Measurements from ENCODE around the gene CELSR1.
"Not testable (repeated sequence)": the region's sequence is repeated elsewhere in the genome, so short reads cannot be mapped to it uniquely, and the experiment has no call there.

The CELSR1 gene

DNA sequence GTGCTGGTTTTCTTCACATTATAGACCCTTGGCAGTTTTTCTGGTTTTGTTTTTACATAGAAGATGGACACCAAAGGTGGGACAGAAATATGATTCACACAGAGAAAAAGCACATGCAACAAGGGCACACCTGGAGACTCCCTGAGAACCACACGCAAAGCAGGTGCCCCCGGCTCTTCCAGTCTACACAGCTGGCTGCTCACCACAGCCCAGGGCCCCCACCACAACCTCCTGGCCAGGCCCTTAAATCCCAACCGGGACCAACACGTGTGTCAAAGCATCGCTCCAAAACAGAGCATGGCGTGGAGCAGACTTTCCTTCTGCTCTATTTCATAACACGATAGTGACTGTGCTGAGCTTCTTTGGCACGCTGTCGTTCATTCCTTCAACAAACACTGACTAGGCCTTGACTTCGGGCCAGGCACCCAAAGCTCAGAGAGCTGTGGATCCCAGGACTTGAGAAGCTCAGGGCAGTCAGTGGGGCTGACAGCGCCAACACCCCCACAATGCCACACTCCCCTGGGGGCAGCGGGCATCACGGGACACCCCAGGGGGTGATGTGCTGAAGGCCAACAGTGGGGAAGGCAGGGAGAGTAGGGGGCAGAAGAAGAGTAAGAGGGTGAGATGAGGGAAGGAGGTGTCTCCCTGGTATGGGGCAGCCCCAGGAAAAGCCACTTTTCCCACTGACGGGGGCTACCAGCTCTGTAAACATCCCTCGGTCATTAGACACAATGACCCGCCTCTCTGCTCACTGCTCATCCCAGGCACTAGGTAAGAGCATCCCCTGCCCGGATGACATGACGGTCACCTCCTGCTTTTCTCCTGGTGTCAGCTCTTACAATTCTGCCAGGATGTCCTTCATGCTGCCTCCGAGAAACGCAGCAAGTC is 26.0 kb downstream of the CELSR1 start:
- no peak for DNase-seq

DNA sequence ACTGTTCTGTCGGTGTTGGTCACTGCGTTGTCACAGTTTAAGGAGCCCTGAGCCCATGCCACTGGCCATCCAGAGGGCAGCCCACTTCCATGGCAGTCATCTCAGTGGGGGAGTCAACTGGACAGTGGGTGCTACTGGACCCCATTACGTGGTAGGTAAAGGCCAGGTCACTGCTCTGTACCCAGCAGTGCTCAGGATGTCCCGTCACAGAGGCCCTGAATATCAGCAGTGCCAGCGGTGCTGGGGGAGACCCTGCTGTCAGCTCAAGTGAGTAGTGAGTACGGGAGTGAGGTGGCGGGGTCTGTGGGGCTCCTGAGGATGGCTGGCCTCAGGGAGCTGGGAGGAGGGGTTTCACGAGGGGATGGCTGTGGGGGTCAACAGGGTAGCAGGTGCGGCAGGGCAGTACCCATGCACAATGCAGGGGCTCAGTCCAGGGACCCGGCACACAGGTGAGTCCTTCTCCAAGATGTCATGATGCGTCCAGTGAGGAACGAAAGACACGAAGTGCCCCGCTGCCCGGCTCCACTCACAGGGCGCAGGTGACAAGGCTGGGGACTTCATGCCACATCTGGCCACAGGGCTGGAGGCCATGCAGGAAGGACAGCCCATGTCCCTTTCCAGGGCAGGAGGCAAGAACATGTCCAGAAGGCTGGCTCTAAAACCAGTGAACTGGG is 27.9 kb downstream of the CELSR1 start:
- DNase-seq = no peak

DNA sequence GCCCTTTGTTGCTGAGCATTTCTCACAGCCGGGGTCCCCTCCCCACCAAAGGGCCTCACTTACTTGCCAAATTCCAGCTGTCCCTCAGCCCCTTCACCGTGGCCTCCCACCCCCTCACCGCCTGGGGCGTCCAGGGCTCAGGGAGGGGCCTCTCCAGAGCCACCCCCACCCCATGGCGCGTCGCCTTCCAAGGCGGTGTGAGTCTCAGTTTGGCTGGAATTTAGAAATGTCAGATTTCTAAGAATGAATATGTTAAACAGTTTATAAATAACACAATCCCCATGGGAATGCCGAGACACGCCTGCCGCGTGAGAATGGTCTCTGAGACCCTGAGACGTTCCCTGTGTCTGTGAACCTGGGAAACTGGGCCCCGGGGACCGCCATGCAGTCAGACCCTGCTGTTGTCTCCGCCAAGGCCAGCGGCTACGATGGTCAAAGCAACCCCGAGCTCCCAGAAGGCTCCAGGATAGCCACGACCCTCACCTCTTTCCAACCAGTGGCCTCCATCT is 28.9 kb downstream of the CELSR1 start:
- DNase-seq = no peak

DNA sequence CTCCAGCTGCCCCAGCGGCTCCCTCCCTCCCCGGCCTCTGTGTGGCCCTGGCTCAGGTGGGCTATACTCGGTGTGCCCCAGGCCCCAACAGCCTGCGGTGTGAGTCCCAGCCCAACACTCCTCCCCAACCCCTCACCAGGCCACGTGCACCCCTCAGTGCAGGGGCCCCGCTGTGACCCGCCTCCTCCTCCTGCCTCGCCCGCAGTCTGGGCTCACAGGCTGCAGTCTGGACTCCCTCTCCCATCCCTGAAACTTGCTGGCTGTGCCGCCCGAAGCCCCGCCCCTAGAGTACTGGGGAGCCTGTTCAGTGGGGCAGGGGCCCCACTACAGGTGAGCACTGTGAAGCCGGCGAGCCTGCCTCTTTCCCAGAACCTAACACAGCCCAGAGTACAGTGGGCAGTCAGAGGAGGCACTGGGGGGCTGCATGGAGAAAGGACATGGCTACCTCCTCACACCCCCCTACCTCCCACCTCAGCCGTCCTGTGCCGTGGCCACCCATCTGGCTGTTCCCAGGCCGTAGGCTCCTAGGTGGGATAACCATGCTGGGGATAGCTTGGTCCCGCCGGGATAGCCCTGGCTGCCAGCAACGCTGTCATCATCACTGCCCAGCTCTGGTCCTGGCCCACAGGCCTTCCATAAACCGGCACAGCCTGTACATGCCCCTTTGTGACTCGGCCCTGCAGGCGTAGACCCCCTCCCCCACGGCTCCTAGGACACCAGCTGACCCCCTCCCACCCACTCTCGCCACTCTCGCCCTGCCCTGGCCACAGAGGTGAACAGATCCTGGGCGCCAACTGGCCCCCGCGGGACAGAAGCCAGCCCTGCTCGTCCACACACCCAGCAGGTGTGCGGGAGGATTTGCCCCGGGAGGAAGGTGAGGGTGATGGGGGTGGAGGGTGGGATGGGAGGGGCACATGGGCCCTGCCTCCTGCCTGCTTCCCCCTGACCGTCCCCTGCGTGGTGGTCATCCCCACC is 29.7 kb downstream of the CELSR1 start:
- DNase-seq = no peak

DNA sequence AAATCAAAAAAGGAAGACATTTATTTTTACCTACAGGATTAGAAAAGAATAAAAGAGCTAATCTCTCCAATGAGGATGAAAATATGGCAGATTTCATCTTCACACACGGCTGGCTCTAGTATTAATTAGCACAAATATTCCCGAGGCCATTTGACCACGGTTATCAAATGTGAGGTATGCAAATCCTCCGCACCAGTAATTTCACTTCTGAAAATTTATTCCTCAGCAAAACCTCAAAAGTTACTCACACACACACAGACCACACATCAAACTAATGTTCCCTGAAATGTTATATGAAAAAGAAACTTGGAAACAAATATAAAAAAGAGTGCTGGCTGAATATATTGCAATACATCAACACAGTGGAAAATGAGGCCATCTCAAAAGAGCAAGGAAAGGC is 32.8 kb downstream of the CELSR1 start:
- no peak for DNase-seq

DNA sequence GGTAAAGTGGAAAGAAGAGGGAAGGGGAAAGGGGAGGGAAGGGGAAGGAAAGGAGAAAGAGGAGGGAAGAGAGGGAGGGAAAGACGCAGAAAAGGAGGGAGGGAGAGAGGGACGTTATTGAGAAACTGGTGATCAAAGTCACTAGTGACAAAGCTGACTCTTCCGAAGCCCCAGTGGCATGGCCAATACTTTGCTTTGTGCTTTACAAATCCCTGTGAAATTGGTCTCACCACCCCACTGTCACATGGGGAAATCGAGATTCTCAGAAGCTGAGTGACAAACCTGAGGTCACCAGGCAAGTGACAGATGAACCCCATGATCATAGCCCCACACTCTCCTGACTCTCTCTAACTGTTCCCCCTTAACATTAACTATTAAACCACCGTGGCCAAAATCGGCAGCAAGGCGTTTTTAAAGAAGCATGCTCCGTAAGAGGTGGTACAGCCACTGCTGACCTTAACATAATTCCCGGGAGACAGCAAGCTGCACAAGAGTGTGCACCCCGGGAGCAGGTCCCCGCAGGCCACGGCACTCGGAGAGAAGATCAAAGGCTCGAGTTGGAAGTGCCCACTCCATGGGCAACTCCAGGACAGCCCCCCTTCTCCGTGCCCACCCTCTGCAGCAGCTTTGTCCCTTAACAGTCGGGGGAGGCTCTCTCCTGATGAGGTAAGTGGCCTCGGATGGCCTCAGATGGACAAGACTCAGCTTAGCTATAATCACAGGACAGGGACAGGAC is 34.8 kb downstream of the CELSR1 start:
- no peak for DNase-seq

DNA sequence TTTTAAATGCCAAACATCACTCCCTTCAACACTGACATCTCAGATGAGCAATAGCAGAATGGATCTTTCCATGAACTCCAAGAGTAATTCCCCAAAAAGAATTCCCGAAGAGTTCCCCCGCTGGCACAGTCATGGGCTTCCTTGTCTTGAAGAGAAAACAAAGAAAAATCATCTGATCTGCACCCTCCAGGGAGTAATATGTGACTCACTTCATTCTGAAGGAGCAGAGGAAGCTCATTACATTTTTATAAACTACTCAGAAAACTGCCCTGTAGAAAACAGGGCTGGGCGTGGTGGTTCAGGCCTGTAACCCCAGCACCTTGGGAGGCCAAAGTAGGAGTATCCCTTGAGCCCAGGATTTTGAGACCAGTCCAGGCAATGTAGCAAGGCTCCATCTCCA is 35.7 kb downstream of the CELSR1 start:
- no peak for DNase-seq

DNA sequence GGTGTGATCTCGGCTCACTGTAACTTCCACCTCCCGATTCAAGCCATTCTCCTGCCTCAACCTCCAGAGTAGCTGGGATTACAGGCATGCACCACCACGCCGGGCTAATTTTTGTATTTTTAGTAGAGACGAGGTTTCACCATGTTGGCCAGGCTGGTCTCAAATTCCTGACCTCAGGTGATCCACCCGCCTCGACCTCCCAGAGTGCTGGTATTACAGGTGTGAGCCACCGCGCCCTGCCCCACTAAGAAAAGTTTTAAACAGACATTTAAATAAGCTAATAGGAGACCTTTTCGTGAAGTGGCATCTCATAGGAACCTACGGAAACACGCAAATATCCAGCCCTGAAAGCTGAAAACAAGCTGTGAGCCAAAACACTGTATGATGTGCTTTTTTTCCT is 36.2 kb downstream of the CELSR1 start:
- not testable (repeated sequence) for DNase-seq

DNA sequence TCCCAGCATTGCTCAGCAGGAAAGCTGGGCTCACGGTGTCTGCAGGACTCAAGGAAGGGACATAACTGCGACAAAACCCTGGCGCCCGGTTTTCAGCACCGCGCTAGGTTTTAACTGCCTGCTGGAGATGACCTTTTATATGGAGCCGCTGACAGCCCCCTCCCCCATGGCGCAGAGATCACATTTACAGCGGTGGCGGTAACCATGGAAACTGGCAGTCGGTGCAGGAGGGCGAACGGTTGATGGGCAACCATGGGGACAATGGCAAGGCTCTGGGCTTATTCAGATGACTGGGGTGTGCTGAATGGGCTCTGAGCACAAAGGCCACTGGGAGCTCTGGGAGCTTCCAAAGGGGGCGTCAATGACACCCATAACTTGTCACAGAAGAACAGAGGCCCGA is 37.2 kb downstream of the CELSR1 start:
- DNase-seq = no peak

DNA sequence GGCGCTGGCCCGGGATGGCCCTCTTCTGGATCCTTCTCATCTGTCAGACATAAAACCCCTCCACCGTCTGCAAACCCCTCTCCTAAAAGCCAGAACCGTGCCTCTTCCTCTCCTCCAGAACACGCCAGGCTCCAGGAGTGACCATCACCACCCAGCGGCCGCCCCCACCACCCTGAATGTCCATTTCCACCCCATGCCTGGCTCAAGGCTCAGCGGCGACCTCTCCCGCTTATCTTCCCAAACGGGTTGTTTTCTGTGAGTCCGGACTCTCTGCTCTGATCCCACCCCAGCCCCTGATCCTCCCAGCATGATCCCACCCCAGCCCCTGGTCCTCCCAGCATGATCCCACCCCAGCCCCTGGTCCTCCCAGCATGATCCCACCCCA is 37.6 kb downstream of the CELSR1 start:
- DNase-seq = no peak

DNA sequence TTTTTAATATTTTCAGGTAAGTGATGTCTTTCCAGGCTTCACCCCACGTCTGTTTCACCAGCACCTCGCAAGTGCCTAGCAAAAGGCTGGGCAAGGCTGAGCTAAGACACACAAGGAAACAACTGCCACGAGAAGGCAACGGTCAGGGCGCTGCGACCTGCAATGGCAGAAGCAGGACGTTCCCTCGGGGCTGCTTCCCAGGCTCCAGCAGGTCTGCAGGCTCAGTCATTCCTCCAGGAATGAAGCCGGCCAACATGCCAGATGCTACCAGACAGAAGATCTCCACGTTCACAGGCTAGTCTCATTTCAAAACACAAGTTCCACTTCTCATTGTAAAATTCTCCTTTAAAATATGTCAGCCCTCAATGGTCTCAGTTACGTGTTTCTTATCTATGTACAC is 45.5 kb downstream of the CELSR1 start:
- no peak for DNase-seq

DNA sequence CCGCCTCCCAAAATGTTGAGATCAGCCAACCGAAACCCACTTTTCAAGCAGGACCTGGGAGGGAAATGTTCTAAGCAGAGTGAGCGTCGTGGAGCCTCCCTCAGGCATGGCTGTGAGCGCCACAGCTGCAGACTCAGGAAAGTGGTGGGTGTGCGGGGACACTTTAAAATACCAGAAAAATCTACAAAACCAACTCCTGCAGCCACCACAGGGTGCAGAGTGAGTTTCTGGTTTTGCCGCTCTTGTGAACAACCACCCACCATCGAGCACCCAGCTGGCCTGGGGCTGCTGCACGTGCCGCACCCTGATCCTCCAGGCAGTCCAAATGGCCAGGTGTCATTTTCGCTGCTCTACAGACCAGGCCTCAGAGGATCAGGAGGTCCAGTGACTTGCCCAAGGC is 46.9 kb downstream of the CELSR1 start:
- DNase-seq = no peak

DNA sequence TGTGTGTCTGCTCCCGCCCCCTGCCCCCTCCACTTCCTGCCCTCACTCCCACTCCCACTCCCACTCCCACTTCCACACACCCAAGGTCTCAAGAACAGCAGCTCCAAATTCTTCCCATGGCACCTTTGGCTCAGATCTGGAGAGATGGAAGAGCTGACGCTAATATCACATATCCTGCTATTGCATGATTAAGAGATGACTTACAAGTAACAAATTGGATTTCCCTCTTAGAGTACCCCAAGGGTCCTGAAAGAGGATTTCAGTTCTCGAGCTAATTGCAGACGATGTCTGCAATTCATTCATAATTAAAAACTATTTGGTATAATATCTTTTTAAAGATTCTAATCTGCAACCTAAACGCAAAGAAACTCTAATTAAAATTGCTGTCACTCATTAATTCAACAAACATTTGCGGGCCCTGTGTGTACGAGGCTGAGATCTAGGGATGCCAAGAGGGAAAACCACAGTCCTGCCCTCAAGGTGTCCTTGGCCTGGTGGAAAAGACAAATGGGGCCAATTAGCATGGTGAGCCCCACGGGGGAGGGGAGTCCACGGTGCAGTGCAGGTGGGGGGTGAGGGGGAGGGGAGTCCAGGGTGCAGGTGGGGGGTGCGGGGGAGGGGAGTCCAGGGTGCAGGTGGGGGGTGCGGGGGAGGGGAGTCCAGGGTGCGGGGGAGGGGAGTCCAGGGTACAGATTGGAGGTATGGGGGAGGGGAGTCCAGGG is 50.3 kb downstream of the CELSR1 start:
- DNase-seq = no peak

DNA sequence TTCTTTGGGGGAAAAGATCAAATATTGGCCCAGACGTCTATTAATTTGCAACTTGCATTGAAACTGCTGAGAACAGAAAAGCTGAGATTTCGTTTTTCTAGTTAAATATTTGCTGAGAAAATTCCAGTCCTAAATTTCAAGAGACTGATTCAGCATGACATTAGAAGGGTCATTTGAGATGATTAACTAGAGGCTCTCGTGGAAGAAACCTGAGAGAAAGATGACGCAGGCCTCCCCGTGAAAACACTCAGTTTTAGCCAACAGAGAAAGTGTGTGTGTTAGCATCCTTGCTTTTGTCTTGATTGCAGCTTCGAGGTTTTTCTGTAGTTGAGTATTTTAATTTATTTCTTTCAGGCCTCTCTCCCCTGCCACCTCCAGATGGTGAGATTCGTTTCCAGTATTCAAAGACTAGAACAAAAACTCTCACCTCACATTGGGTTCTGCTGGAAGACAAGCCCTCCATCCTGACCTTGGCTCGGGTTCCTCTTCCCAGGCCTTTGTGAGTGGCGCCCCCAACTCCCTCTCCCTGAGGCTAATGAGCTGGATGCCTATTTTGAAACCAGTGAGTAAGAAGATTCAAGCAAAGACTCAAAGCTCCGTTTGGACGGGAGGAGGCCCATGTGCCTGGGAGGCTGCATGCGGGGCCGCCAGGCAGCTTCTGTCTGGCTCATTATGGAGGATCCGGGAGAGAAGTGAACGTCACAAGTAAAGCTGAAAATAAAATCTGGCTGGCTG is 52.4 kb downstream of the CELSR1 start:
- DNase-seq = no peak

DNA sequence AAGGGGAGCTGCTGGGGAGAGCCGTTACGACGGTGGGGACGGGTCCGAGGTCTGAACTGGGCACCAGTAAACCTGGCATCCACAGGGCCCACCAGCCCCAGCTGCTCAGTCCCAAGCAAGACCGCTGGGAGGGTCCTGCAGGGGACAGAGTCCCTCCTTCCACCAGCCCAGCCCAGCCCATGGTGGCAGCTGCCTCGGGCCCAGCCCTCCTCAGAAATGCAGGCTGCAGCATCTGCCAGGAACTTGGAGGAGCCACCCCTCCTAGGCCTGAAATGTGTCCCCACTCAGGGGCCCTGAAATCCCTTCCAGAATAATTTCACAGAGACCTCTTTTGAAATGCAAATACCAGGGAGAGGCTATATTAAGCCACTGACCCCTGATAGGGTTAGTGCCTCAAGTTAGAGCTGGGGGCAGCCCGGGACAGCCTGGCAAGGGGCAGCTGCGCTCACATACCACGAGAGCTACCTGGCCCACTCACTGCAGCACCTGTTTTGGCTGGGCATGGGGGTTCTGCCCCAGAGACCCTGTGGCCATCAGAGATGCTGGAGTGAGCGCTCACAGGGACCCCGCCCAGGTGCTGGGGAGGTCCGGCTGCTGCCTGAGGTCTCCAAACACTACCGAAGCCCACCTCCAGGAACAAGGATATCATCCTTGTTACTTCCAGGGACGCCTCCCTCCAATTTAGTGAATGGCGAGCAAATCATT is 53.1 kb downstream of the CELSR1 start:
- DNase-seq = no peak

DNA sequence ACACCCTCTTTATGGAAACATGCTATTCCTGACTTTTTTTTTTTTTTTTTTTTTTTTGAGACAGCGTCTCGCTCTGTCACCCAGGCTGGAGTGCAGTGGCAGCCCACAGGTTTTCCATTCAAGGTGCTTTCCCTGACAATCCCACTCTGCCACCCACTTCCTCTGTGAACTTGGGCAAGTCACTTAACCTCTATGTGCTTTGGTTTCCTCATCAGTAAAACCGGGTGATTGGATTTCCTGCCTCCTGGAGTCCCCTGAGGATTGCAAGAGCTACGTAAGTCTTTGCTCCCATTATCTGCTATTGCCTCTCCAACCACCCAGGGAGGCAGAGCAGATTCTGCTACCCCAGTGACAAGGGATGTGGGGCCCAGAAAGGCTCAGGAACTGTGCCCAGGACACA is 54.1 kb downstream of the CELSR1 start:
- no peak for DNase-seq

DNA sequence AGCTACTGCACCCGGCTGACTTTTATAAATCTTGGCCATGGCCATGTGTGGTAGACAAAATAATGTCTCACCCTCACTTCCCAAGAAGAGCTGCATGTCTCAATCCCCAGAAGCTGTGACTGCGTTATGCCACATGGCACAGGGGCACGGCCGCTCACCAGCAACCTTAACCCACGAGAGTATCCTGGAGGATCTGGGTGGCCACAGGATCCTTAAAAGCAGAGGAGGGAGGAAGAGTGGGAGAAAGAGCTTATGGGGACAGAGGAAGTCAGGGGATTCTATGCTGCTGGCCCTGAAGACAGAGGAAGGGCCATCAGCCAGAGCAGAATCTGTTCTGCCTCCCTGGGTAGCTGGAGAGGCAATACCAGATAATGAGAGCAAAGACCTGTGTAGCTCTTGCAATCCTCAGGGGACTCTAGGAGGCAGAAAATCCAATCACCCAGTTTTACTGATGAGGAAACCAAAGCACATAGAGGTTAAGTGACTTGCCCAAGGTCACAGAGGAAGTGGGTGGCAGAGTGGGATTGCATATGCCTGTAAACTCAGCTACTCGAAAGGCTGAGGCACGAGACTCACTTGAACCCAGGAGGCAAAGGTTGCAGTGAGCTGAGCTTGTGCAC is 55.3 kb downstream of the CELSR1 start:
- DNase-seq = no peak

DNA sequence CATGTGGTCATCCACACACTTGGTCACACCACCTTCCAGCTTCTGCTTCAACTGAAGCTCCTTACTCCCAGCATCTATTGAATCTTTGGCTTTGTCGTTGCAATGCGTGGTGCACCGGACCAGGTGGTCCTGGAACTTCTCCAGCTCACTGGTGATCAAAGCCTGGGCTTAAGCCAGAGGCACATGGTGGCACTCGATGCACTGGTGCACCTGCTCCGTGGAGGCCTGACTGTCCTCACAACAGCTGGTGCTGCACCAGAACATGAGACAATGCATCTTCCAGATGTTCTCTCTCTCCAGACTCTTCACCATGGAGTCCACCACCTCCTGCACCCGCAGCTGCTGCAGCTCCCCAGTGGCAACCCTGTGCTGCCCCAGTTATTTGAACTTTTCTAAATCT is 56.0 kb downstream of the CELSR1 start:
- DNase-seq = no peak

DNA sequence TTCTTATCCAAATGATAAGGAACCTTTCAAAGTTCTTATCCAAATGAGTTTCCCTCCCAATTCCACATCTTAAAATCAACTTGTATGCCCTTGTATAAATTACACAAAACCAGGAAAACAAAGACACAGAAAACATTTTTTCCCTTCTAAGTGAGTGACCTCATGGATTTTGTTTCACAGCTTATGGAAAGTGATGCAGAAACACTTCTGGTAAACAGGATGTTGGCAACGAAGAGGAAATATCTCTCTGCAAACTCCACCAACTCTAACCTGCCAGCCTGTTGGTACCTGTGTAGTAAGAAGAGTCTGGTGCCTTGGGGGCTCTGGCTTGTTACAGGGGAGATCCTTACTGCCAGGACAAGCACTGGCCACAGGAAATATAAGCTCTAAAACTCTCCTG is 57.0 kb downstream of the CELSR1 start:
- no peak for DNase-seq

DNA sequence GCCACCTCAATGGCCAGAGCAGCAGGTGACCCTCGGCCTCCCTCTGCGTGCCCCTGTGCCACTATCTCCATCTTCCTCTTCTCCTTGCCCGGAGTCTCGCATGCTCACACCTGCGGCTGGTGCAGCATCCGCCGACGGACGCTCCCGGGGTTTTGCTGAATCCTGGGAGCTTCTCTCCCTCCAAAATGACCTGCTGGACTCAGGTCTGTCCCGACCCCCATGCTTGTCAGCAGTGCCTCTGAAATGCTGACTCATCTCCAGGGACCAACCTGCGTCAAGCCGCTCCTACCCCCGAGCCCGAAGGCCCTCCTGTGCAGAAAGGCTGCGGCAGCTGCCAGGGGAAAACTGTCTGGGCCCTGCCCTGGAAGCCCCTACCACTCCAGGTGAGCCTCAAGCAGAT is 58.4 kb downstream of the CELSR1 start:
- no peak for DNase-seq
